Colonic mucosa (tissue), 4 donors: Measurements from ENCODE around the gene WNK1. TPM values are rescaled to one million over a fixed set of nuclear protein-coding genes. Genes with fewer than 3 reads are reported as not detected.
"Not testable (repeated sequence)": the region's sequence is repeated elsewhere in the genome, so short reads cannot be mapped to it uniquely, and the experiment has no call there.

ENCODE experiments used
- DNase-seq: peaks from one replicate; pipeline ENCODE4 v3.0.0-alpha.2; 2020
- H3K27ac ChIP-seq: fragments of 200-600 bp; one replicate; pipeline ENCODE4 v1.8.0; 2021
- H3K27me3 ChIP-seq: fragments of 200-600 bp; one replicate; pipeline ENCODE4 v1.8.0; 2021
- H3K36me3 ChIP-seq: fragments of 200-600 bp; one replicate; pipeline ENCODE4 v1.8.0; 2021
- H3K4me1 ChIP-seq: fragments of 200-600 bp; one replicate; pipeline ENCODE4 v1.8.0; 2021; ENCODE audit warnings: mild to moderate bottlenecking
- H3K4me3 ChIP-seq: fragments of 200-600 bp; one replicate; pipeline ENCODE4 v1.8.0; 2021
- H3K9ac ChIP-seq, 2 donors: one replicate each; pipeline ENCODE4 v1.7.0; 2013; ENCODE audit warnings: control low read depth in 2 of 2, low read depth in 2 of 2, low read length in 2 of 2
- H3K9me3 ChIP-seq: fragments of 200-600 bp; one replicate; pipeline ENCODE4 v1.8.0; 2021
- CTCF ChIP-seq: fragments of 200-600 bp; IDR thresholded peaks from one replicate; pipeline ENCODE4 v1.8.0; 2022; ENCODE audit warnings: antibody characterized with exemption, mild to moderate bottlenecking
- intact Hi-C: fragments of 100-400 bp; cut with DNase I; formaldehyde crosslinking; loops from one replicate; pipeline ENCODE4 v1.14.1; 2022
- total RNA-seq, 2 donors: library from RNA; stranded (reverse); fragmentation: NEBNext Ultra II Directional in 1 of 2; extraction: Animal tissue kit (Norgen Biotek cat#: 25700) in 1 of 2; gene quantifications; one replicate each; pipeline ENCODE4 v1.2.1, GENCODE V29; 2021
- donor health status: healthy.
- donor health status: DM: no; HTN: no; CAD: no.
- donor health status: DM: no; HTN: no; CAD: no.

The WNK1 gene
- total RNA-seq, 2 donors from 2014 or later: 81.8 to 85.8 TPM

- Histone ChIP-seq H3K9ac (no peak overlapping the region), H3K27me3 (no peaks in the 10 kb centered on the region), H3K4me1 (no peaks in the 10 kb centered on the region), H3K4me3 (no peak overlapping the region), H3K36me3 (no peaks in the 10 kb centered on the region), H3K27ac (no peak overlapping the region), H3K9me3 (no peaks in the 10 kb centered on the region)
- TF ChIP-seq CTCF: no peak
- intact Hi-C loops: no loop called here
- no peak for DNase-seq
Observed at GRCh38 chr12:765840-766239, 13.5 kb downstream of the WNK1 start.

GRCh38 chr12:768434-768833 is 16.1 kb downstream of the WNK1 start:
- DNase-seq: no peak
- no peaks in the 10 kb centered on the region for H3K4me1 ChIP-seq
- intact Hi-C loops: no loop called here

GRCh38 chr12:770479-770878 is 18.1 kb downstream of the WNK1 start:
- H3K4me1 ChIP-seq: no peaks in the 10 kb centered on the region
- no peaks in the 10 kb centered on the region for H3K36me3 ChIP-seq
- intact Hi-C loops: no loop called here

More at GRCh38 chr12:768434-768833, 16.1 kb downstream of the WNK1 start:
- H3K36me3 ChIP-seq: no peaks in the 10 kb centered on the region
- H3K9ac ChIP-seq: no peak overlapping the region
- TF ChIP-seq CTCF: no peak
- H3K9me3 ChIP-seq: no peaks in the 10 kb centered on the region
- H3K27ac ChIP-seq: no peak overlapping the region
- no peaks in the 10 kb centered on the region for H3K27me3 ChIP-seq
- H3K4me3 ChIP-seq: no peak overlapping the region

GRCh38 chr12:772056-772697 is 19.8 kb downstream of the WNK1 start:
- Histone ChIP-seq H3K4me3 (no peak overlapping the region), H3K36me3 (no peaks in the 10 kb centered on the region), H3K27ac (no peak overlapping the region), H3K9me3 (no peaks in the 10 kb centered on the region), H3K9ac (no peak overlapping the region), H3K27me3 (no peaks in the 10 kb centered on the region), H3K4me1 (peaks cover under 1% of the 10 kb centered on the region)
- intact Hi-C loops: no loop called here
- no peak for DNase-seq
- no peak for TF ChIP-seq CTCF

More at GRCh38 chr12:770479-770878, 18.1 kb downstream of the WNK1 start:
- Histone ChIP-seq H3K27ac (no peak overlapping the region), H3K4me3 (no peak overlapping the region), H3K27me3 (no peaks in the 10 kb centered on the region), H3K9ac (no peak overlapping the region), H3K9me3 (no peaks in the 10 kb centered on the region)
- no peak for TF ChIP-seq CTCF
- no peak for DNase-seq

- H3K27ac ChIP-seq: peak overlapping the region; percentile 10
- H3K4me1 ChIP-seq: peaks cover 9% of the 10 kb centered on the region
- no peaks in the 10 kb centered on the region for H3K9me3 ChIP-seq
Observed at GRCh38 chr12:774051-774614, 21.8 kb downstream of the WNK1 start.

GRCh38 chr12:775973-776771 is 23.8 kb downstream of the WNK1 start:
- H3K9ac ChIP-seq, H3K4me3 ChIP-seq, H3K27ac ChIP-seq, DNase-seq, intact Hi-C loops, H3K9me3 ChIP-seq, H3K36me3 ChIP-seq, H3K27me3 ChIP-seq, H3K4me1 ChIP-seq: not testable (repeated sequence)

More at GRCh38 chr12:774051-774614, 21.8 kb downstream of the WNK1 start:
- intact Hi-C loops: no loop called here
- H3K27me3 ChIP-seq: no peaks in the 10 kb centered on the region
- no peak for TF ChIP-seq CTCF
- H3K36me3 ChIP-seq: no peaks in the 10 kb centered on the region
- no peak overlapping the region for H3K9ac ChIP-seq
- DNase-seq: no peak
- H3K4me3 ChIP-seq: no peak overlapping the region

- DNase-seq, H3K4me1 ChIP-seq, H3K9ac ChIP-seq, H3K36me3 ChIP-seq, H3K4me3 ChIP-seq, H3K27me3 ChIP-seq, H3K27ac ChIP-seq, H3K9me3 ChIP-seq, intact Hi-C loops: not testable (repeated sequence)
Observed at GRCh38 chr12:776772-777373, 24.5 kb downstream of the WNK1 start.
